Fibroblast of skin of right biceps (primary cell): ENCODE measurements around the gene CARMIL3.

Source experiments
- DNase-seq: peaks from one replicate; pipeline ENCODE4 v3.0.0-alpha.2; 2013

Gene CARMIL3

DNA sequence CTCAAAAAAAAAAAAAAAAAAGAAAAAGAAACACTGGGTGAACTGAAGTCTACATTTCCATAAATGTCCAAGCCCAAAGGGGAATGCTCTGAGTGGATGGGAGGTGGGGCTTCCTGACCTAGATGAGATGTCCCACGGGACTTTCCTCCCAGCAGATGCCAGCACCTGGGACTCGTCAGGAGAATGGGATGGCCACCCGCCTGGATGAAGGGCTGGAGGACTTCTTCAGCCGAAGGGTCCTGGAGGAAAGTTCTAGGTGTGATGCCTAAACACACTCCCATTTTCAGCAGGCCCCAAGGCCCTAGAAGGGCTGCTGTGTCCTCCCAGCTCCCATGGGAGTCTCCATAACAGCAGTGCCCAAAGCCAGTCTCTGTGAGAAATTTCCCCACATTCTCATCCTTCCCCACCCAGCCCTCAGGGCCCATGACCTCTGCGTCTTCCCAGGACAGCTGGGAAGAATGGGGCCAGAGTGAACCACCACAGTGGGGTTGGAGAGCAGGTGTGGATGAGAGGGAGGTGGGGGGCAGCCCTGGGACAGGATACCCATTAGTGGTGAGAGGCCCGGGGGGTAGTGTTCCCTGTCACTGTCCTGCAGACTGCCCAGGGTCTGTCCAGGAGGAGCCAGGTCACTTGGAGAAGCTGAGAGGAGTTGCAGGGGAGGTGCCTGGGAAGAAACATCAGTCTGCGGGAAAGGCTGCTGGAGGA, 12.4 kb downstream of the CARMIL3 start:
- DNase-seq, result no peak

GRCh38 chr14:24064856-24065255, 13.0 kb downstream of the CARMIL3 start:
- DNase-seq, result no peak

GRCh38 chr14:24065408-24065807, 13.6 kb downstream of the CARMIL3 start:
- DNase-seq, result no peak

DNA sequence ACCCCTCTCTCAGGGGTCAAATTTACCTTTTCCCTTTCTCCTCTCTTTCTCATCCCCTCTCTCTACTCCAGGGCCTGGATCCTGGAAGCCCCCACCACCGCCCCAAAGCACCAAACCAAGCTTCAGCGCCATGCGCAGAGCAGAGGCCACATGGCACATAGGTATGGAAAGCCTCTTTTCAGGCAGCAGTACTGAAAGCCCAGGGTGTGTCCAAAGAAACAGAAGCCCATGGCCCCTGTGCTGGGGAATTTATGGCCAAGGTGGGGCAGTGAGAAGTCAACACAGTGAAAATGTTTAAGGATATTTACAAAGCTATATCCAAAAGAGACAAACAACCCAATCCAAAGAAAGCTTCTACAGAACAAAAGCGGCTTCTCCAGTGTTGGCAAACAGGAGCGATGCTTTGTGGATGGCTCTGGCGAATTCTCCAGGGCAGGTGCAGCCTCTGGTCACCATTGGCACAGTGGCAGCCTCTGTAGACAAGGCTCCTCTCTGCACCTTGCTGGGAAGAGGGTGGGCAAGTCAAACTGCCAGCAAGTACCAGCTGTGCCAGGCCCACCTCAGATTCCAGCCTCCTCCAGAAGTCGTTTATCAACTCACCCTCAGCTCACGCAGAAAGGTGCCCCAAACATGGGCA, 14.8 kb downstream of the CARMIL3 start:
- no peak for DNase-seq

DNA sequence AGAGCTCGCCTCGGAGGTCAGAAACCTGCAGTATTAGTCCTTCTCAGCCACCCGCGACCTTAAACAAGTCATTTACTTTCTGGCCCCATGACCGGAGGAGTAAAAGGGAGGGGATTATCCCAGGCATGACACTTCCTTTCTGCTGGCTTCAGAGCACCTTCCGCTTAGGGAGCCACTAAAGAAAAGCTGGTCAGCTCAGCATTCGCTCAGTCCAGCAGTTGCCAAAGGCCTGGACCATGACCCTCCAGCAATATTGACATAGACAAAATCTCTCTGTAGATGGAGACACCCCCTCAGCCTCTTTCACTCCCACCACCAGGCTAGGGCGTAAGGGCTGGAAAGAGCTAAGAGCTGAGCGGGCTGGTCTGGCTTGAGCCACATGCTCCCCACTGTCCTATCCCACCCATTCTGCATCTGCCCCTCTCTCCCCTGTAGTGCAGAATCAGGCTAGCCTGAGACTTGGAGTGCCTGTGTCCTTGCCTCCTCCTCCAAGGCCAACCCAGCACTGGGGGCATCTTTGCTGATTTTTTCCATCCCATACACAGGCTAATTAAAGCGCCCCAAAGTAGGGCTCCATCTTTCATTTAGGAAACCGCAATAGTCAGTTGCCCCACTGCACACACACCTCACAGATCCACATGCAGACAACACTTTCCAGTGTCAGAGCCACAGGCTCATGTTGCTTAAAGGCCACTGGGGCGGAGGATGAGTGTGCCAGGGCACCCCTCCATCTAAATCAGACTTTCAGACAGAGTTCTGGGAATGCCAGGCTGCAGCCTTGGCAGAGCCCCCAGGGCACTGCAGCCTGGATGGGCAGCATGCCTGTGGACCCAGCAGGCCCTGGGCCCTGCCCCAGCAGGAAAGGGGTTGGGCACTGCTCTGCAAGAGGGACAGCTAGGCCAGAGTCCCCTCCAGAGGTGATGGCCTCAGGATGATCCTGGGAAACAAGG, 15.6 kb downstream of the CARMIL3 start:
- no peak for DNase-seq

GRCh38 chr14:24068711-24069410, 17.1 kb downstream of the CARMIL3 start:
- DNase-seq, result no peak

GRCh38 chr14:24069411-24069735, 17.6 kb downstream of the CARMIL3 start:
- no peak for DNase-seq

DNA sequence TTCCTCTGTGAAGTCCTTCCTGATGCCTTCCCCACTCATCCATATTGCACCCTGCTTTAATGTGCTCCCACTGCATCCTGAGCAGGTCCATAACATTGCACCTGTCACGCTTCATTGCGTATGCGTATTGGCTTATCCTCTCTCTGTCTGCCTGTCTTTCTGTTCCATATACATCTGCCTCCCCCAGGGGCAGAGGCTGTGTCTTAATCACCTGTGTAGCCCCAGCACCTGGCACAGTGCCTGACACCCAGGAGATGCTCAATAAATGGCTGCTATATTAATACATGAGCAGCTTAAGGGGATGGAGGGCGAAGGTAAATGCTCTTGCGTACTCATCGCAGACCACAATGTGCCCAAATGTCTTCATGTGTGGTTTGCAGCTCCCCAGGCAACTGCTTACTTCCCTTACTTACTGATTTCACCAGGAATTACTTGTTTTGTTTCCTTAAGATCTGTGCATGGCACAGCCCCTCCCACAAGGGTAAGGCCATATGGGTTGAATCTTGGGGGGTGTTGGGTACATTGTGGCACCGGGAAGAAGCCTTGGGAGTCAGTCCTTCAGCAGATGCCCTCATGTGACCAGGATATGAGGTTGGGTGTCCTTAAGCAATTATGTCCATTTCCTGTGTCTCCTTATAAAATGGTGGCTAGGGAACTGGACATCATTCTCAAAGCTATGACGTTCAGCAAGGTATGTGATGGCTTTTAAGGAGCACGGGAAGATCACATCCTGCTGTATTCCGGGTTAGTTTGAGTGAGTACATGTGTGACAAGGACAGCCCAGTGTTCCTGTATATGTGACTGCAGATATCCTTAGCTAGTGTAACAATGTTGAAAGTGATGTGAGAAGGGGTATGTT, 18.7 kb downstream of the CARMIL3 start:
- no peak for DNase-seq

GRCh38 chr14:24071144-24071697, 19.4 kb downstream of the CARMIL3 start, which contains the start of gene CPNE6:
Gene CPNE6 (plus strand): TSS chr14:24071562. CDS start chr14:24072937, 1,375 bp downstream.
- DNase-seq, result peak; percentile 10

DNA sequence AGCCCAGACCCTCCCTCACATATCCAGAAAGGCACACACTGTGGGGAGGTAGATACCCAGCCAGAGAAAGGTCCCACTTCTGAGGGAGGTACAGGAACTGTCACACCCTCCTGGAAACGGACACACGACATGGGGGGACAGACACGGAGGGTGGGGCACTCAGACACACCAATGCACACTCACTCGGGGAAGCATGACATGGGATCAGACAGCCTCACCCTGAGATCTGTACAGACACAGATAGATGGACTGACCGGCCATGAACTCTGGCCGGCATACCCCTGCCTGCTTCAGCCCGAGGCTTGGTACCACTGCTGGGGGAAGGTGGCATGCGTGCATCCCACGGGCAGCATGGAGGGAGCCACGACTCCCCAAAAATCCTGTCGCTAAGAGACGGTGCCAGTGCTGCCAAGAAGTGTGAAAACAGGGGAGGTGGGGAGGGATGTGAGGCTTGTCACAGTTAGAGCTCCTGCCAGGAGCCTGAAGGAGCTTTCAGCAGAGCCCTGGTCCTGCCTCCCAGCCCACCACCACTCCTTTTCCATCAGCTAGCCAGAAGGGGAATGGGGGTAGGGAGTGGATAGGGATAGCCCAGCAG, 20.1 kb downstream of the CARMIL3 start:
- DNase-seq, result no peak

DNA sequence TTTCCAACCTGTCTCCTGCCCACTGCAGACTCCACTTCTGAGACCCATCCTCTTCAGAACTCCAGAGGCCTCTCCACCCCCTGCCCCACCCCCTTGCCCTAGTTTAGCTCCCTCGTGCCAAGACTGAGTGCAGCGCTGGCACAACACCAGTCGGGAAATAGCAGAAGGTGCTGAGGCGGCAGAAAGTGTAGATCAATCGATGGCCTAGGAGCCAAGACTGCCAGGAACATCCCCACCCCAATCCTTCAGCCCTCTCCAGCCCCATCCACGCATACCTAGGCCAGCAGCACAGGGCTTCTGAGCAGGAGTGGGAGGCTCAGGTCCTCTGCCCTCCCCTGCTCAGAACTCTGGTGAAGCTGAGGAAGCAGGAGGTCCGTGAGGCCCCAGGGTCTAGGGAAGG, 20.6 kb downstream of the CARMIL3 start:
- DNase-seq, result no peak

DNA sequence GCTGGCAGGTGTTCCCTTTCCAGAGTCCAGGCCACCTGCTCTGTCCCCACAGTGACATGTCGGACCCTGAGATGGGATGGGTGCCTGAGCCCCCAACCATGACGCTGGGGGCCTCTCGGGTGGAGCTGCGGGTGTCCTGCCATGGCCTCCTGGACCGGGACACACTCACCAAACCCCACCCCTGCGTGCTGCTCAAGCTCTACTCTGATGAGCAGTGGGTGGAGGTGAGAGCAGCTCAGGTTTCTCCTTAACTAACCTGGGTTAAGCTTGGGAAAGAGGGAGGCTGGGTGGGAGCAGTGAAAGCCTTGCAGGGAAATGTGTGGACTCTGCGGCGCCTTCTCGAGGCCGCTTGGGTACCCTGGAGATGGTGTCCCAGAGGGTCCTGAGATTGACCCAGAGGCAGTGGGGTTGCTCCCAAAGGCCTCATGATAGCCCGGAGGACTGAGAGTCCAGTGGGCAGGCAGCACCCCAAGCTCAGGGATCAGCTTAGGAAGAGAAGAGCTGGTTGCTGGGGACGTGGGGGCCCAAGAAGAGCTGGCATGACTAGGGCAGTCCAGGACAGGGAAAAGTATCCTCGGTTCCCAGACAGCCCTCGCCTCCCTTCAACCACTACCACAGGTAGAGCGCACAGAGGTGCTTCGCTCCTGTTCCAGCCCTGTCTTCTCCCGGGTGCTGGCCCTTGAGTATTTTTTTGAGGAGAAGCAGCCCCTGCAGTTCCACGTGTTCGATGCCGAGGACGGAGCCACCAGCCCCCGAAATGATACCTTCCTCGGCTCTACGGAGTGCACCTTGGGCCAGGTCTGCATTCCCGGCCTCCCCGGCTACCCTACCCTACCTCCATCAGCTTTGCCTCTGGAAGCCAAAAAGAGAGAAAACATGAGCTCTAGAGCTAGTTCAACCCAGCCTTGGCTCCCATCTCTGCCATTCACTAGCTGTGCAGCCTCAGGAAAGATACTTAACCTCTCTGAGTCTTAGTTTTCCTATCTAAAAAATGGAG, 21.4 kb downstream of the CARMIL3 start:
- no peak for DNase-seq

GRCh38 chr14:24074625-24075484, 23.0 kb downstream of the CARMIL3 start:
- no peak for DNase-seq

- DNase-seq, result no peak
Measured at GRCh38 chr14:24075485-24076301, 23.9 kb downstream of the CARMIL3 start.

GRCh38 chr14:24076302-24076601, 24.4 kb downstream of the CARMIL3 start:
- DNase-seq, result no peak

DNA sequence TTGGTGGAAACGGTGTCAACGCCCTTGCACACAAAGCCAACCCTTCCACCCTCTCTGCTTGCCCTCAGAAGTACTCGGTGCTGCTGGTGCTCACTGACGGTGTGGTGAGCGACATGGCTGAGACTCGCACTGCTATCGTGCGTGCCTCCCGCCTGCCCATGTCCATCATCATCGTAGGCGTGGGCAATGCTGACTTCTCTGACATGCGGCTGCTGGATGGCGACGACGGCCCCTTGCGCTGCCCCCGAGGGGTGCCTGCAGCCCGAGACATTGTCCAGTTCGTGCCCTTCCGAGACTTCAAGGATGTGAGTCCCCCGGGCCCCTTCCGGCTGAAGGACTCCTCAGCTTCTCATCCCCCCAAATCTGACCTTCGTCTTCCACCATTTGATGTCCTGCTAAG, 25.3 kb downstream of the CARMIL3 start:
- no peak for DNase-seq

DNA sequence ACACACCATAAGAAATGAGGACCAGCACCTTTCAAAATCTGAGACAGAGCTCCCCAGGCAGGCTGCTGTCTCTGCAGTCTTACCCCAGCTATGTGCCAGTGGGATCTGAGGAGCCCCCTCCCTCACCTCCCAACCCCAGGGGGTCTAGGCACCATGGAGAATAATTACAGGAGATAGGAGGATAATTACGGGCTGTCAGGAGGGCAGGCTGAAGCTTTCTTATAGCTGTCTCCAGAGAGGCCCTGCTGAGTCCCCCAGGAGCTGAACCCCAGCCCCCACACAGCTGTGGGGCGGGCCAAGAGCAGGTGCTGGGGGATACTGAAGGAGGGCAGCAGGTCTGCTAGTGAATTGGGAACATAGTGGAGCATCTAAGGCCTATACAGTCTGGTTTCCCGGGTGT, 26.3 kb downstream of the CARMIL3 start:
- no peak for DNase-seq

DNA sequence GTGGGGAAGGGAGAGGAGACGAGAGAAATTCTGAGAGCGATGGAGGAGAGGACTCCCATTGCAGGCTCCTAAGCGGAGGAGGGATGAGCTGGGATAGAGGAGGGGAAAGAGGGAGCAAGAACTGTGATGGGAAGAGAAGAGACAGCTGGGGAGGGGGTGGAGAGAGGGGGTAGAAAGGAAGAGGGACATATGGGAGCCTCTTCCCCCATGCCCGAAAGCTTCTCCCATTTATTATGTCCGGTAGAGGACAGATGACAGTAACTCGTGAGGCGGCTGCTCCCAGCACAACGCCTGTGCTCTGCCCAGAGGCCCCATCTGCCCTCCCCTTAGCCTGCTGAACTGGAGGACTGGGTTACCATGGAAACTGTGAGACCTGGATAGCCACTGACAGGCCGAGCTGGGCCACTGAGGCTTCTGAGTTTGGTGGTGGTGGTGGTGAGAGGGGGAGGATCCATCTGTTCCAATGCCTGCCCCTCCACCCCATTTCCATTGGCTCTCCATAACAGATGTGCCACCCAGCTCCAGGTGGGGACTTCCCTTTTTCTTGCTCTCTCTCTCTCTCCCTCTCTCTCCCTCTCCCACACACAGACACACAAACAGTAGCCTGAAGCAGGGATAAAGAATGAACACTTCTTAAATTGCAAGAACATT, 27.8 kb downstream of the CARMIL3 start:
- no peak for DNase-seq
